ENCODE data around the gene MRPL14. TPM values are rescaled to one million over a fixed set of nuclear protein-coding genes. Genes with fewer than 3 reads are reported as not detected.

Gene MRPL14
- total RNA-seq, 2 experiments from 2014 or later: 10.4 to 11.5 TPM

DNA sequence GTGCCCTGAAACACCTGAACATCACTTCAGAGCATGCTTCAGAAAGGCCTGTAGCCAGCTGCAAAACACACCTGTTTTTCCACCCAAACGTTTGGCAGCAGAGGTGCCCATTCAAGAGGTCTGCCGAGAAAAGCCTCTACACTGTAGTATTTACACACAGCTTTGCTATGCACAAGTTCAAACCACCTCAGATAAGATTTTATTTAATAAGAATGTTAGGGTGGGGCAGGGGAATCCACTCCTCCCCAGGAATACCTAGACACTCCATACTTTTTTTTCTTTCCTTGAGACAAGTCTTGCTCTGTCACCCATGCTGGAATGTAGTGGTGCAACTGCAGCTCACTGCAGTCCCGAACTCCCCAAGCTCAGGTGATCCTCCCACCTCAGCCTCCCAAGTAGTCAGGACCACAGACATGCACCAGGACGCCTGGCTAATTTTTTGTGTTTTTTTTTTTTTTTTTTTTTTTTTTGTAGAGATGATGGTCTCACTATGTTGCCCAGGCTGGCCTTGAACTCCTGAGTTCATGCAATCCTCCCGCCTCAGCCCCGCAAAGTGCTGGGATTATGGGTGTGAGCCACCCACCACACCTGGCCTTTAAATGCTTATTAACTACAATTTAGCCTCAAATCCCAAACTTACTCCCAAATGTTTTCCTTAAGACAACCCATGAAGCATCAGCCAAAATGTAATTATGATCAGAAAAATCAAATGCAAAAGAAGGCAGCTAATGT, 9.7 kb downstream of the MRPL14 start:
- TF ChIP-seq, protein P1, sequence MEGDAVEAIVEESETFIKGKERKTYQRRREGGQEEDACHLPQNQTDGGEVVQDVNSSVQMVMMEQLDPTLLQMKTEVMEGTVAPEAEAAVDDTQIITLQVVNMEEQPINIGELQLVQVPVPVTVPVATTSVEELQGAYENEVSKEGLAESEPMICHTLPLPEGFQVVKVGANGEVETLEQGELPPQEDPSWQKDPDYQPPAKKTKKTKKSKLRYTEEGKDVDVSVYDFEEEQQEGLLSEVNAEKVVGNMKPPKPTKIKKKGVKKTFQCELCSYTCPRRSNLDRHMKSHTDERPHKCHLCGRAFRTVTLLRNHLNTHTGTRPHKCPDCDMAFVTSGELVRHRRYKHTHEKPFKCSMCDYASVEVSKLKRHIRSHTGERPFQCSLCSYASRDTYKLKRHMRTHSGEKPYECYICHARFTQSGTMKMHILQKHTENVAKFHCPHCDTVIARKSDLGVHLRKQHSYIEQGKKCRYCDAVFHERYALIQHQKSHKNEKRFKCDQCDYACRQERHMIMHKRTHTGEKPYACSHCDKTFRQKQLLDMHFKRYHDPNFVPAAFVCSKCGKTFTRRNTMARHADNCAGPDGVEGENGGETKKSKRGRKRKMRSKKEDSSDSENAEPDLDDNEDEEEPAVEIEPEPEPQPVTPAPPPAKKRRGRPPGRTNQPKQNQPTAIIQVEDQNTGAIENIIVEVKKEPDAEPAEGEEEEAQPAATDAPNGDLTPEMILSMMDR (IDR thresholded peaks at IDR 0.05): no peak
- H3K9me3 Mint-ChIP-seq: no peaks in the 10 kb centered on the region
- Histone ChIP-seq H3K27ac (ENCODE audit: low read depth in 1 of 2, low read length in 2 of 2) (no peak overlapping the region), H3K4me1 (ENCODE audit: insufficient read depth, low read length) (peaks cover 52% of the 10 kb centered on the region), H3K36me3 (ENCODE audit: insufficient read depth, low read length) (peaks cover 39% of the 10 kb centered on the region), H3K4me3 (ENCODE audit: low read length) (no peak overlapping the region), H3K27me3 (ENCODE audit: control insufficient read depth in 1 of 2, insufficient read depth in 2 of 2, low read length in 2 of 2) (no peaks in the 10 kb centered on the region), H3K9me3 (ENCODE audit: control insufficient read depth in 1 of 2, insufficient read depth in 1 of 2, low read length in 2 of 2) (no peaks in the 10 kb centered on the region)
- ChIA-PET POLR2A (no interaction called here), CTCF (interaction anchor here (0.7 kb wide), 1 partner anchor 761 kb away, joined by 3 read pairs; no protein-coding TSS in a partner anchor)
- intact Hi-C loops (cut with DNase I, micrococcal nuclease): no loop called here
- ATAC-seq (ENCODE audit: poor library complexity) (no peak), DNase-seq (no peak)
- peak overlapping the region; percentile 46 for H3K27ac Mint-ChIP-seq
- H3K4me1 Mint-ChIP-seq (ENCODE audit: low read depth): peaks cover 60% of the 10 kb centered on the region
- no peaks in the 10 kb centered on the region for H3K27me3 Mint-ChIP-seq
- H3K4me3 Mint-ChIP-seq: no peak overlapping the region
- peaks cover 38% of the 10 kb centered on the region for H3K36me3 Mint-ChIP-seq (ENCODE audit: low read depth)

DNA sequence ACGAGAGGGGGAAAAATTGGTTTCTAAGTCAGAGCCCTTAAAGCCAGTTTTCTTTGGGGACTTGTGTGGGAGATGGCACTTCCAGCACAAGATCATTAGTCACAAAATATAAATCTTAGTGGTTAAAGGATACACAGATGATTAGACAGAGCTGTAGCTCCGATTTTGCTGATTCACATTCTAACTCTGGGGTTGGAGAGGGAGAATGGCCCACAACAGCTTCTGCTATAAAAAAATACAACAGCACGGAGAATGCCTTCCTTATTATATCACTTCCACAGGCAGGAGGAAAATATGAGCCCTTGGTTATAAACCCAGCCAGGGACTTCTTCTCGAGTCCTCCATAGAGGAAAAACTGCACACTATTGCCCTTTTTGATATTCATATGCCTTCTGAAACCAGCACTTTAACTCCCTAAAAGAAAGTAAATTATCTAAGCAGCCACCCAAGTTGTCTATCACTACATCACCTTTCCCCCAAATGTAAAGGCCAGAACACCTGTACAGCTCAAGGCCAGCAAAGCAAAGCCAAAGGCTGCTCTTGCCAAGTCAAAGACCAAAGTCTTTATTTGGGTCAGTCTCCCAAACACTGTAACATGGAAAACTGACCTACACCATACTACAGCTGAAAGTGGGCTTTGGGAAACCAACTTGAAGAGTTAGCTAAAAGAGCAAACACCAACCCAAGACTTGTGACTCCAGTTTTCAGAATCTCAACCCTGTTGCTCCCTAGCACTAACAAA, 10.4 kb downstream of the MRPL14 start:
- H3K36me3 ChIP-seq (ENCODE audit: insufficient read depth, low read length): peaks cover 47% of the 10 kb centered on the region
- POLR2A ChIA-PET: no interaction called here
- CTCF ChIA-PET: interaction anchor here (0.7 kb wide), 1 partner anchor 761 kb away, joined by 3 read pairs; no protein-coding TSS in a partner anchor
- no peaks in the 10 kb centered on the region for H3K27me3 ChIP-seq (ENCODE audit: control insufficient read depth in 1 of 2, insufficient read depth in 2 of 2, low read length in 2 of 2)
- ATAC-seq (ENCODE audit: poor library complexity): no peak
- Mint-ChIP-seq H3K27ac (peak overlapping the region; percentile 46), H3K27me3 (no peaks in the 10 kb centered on the region), H3K9me3 (no peaks in the 10 kb centered on the region), H3K4me1 (ENCODE audit: low read depth) (peaks cover 59% of the 10 kb centered on the region), H3K4me3 (no peak overlapping the region), H3K36me3 (ENCODE audit: low read depth) (peaks cover 46% of the 10 kb centered on the region)
- H3K4me3 ChIP-seq (ENCODE audit: low read length): no peak overlapping the region
- no peaks in the 10 kb centered on the region for H3K9me3 ChIP-seq (ENCODE audit: control insufficient read depth in 1 of 2, insufficient read depth in 1 of 2, low read length in 2 of 2)
- DNase-seq: no peak
- peaks cover 46% of the 10 kb centered on the region for H3K4me1 ChIP-seq (ENCODE audit: insufficient read depth, low read length)
- H3K27ac ChIP-seq (ENCODE audit: low read depth in 1 of 2, low read length in 2 of 2): no peak overlapping the region
- intact Hi-C loops (cut with DNase I, micrococcal nuclease): no loop called here
- TF ChIP-seq, protein P1 (IDR thresholded peaks at IDR 0.05): no peak

DNA sequence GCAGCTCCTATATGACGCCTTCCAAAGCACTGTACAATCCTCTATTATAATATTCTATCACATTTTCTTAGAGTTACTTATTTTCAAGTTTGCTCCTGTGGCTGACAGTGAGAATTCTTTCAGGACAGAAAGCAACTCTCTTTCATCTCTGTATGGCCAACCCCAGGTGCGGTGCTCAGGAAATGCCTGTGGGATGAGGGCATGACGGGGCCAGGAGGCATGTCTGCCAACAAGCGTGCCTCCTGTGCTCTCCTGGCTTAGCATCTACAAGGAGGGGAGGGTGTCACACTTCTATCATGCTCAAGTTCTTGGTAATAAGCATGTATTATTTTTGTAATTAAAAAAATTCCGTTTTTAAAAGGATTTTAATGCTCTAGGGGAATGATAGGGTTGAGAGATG, 11.4 kb downstream of the MRPL14 start:
- Histone ChIP-seq H3K27ac (ENCODE audit: low read depth in 1 of 2, low read length in 2 of 2) (no peak overlapping the region), H3K9me3 (ENCODE audit: control insufficient read depth in 1 of 2, insufficient read depth in 1 of 2, low read length in 2 of 2) (no peaks in the 10 kb centered on the region), H3K27me3 (ENCODE audit: control insufficient read depth in 1 of 2, insufficient read depth in 2 of 2, low read length in 2 of 2) (no peaks in the 10 kb centered on the region), H3K36me3 (ENCODE audit: insufficient read depth, low read length) (peaks cover 56% of the 10 kb centered on the region), H3K4me3 (ENCODE audit: low read length) (no peak overlapping the region), H3K4me1 (ENCODE audit: insufficient read depth, low read length) (peaks cover 39% of the 10 kb centered on the region)
- Mint-ChIP-seq H3K4me3 (no peak overlapping the region), H3K9me3 (no peaks in the 10 kb centered on the region), H3K27me3 (no peaks in the 10 kb centered on the region), H3K27ac (peak overlapping the region; percentile 46), H3K4me1 (ENCODE audit: low read depth) (peaks cover 62% of the 10 kb centered on the region), H3K36me3 (ENCODE audit: low read depth) (peaks cover 55% of the 10 kb centered on the region)
- ATAC-seq (ENCODE audit: poor library complexity) (no peak), DNase-seq (no peak)
- intact Hi-C loops (cut with DNase I, micrococcal nuclease): no loop called here
- TF ChIP-seq, protein P1 (IDR thresholded peaks at IDR 0.05): no peak
- POLR2A ChIA-PET: no interaction called here
- CTCF ChIA-PET: no interaction called here
